HG02623 (cell line): ENCODE results near the gene KCTD1.

Experiments
- ATAC-seq: cut with Tn5 transposase; IDR thresholded peaks from one replicate; pipeline ENCODE4 v1.9.1; 2021; ENCODE audit warnings: moderate library complexity; ENCODE audit not compliant: unreplicated experiment

The KCTD1 gene

DNA sequence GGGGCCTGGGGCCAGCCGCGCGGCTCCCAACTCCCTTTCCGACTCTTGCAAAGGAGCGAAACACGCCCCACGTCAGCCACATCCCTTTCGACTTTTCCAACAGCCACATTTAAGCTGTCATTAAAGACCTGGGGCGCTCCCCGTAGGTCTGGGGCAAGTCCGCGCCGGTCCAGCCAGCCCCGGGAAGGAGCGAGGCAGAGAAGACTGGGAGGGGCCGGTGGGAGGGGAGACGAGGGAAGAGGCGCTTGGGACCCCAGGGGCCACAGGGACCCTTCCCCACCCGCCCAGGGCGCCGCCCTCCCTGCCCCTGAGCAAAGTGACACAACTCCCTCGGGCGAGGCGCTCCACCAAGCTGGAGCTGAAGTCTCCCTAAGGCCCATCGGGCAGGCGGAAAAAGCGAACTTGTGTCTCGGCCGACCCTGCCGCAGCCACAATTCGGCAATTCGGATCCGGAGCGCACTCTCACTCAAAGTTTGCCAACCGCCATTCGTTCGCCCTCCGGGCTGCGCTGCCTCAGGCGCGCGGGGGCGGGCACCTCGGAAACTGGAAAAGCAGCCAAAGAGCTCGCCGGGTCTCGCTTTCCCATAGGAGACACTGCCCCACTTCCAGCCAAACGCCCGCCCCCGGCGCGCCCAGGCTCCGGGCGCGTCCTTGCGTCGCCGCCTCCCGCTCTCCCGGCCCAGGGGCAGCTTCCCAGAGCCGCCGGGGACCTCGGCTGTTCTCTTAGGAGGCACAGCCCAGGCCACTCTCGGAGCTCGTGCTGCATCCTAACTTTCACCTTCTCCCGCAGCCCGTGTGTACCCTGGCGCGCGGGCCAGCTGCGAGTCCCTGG is 1.1 kb upstream of the KCTD1 start:
- no peak for ATAC-seq

DNA sequence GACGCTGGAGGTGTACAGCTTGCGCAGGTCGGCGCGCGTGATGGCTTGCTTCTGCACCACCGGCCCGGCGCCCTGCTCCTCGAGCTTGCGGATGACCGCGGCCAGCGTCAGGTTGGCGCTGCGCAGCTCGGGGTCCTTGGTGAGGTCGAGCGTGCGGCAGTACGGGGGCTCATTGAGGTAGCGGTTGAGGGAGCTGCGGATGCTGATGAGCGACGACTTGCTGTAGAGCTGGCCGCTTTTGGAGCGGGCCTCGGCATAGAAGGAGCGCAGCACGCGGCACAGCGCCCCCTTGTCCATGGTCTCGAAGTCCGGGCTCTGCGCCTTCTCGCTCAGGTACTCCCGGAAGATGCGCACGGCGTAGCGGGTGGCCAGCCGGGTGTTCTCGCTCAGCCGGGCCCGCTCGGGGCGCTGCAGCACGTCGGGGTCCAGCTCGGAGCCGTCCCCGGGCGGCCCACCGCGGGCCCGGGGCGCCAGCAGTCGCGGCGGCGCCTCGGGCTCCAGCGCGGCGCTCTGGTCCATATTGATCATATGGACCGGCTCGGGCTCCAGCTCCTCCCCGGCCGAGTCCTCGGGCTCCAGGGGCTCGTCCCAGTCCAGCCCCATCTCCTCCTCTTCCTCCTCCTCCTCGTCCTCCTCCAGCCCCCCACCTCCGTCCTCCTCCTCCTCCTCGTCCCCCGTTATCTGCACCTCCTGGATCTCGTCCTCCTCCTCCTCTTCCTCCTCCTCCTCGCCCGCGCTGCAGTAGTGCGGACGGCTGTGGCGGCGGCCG is 523 bp downstream of the KCTD1 start:
- ATAC-seq = peak; percentile 42

DNA sequence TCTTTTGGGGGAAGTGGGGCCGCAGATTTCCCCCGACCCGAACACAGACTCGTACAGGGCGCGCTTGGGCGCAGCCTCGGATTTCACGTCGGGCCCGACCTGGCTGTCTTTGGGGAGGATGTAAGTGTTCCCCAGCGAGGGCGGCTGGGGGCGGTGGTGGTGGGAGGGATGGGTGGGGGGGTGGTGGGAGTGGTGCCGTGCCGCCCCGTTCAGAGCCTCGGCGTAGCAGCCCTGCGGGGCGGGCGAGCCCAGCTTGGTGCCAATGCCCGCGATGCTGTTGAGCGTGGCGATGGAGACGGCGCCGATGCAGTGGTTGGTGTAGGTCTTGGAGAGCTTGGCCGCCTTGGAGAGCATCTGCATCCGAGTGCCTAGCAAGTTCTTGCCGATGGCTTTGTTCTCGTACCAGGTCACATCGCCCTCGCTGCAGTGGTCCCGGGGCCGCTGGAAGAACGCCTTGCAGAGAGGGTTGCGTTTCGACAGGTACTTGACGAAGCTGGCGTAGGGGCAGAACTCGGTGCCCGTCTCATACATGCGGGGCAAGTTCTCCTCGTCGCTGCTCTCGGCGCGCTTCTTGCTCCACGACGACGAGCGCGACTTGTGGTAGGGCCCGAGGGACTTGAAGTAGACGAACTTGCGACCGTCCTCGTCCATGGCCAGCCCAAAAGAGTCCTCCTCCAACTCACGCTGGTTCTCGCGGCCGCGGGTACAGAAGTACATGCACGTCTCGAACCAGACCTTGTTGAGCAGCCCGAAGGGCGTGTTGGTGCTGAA is 1.3 kb downstream of the KCTD1 start:
- ATAC-seq = no peak

DNA sequence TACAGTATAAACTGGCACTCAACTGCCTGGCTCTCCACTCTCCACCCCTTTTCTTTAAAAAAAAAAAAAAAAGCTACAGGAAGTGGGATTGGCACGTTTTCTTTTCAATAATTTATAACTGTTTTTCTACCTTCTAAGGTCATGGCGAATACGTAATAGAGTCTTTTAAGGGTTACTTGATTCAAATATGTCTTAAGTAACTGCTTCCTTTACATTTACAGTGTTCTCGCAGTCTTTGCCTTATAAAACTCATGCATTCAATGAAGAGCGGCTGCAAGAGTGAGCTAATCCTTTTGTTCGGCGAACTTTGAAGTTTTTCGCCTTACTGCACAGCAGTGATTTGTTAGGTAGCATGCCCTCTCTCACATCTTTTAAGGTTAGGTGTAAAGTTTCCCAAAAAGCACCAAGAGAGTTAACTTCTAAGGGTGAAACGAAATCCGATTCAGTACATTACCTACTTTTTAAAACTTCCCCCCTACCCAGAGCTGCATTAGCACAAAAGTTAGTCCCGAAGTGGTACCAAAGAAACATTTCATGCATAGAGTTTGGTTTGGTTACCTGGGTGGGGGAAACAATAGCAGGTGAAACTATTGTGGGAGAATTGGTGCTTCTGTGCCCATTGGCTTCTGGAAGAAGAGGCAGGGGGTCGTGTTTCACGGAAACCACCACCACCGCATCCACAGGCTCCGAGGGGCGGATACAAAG is 2.0 kb downstream of the KCTD1 start:
- no peak for ATAC-seq

DNA sequence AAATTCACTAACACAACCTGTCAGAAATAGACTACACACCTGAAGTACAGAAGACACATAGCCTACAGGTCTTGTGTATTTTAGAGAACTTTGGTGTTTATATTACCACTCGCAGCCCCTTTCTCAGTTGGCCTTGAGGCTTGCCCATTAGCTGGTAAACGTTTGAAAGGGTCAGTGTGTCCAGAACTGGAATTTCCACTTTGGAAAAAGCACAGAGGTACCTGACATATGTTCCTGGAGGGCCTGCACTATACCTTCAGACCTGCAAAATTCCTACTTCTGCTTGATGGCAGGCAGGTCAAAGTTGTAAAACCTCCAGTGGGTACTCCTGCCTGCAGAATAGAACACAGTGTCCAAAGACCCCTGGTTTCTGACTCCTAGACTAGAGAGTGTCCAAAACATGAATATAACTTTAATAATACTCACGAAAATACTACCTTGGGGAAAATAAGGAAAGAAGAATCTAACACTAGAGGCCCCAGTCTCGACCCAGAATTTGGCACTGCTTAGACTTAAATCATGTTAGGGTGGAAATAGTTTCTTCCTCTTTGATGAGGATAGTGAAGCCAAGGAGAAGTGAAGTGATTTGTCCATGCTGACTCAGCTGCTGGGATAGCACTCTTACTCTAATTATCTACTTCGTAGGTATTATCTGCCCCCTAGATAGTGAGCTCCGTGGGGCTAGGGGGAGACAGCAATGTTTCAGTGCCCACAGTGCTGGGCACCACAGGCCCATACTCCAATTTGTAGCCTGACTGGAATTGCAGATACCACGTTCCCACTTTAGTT is 2.8 kb downstream of the KCTD1 start:
- no peak for ATAC-seq

DNA sequence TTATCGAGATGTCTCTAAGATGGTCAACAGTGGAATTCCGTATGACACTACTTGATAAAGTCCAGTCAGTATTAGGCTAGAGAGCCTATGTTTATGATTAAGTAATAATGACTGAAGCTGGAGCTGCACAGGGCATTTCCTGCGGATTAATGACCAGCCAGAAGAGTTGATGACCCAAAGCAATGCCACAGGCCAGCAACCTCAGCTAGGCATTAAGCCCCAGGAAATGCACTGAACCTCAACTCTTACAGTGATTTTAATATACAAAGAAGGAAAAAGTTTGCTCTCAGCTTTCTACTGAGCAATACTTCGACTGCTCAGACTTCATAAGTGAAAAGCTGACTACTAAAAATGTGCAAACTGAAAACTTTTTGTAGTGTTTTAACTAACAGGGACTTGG is 3.9 kb downstream of the KCTD1 start:
- ATAC-seq = no peak

DNA sequence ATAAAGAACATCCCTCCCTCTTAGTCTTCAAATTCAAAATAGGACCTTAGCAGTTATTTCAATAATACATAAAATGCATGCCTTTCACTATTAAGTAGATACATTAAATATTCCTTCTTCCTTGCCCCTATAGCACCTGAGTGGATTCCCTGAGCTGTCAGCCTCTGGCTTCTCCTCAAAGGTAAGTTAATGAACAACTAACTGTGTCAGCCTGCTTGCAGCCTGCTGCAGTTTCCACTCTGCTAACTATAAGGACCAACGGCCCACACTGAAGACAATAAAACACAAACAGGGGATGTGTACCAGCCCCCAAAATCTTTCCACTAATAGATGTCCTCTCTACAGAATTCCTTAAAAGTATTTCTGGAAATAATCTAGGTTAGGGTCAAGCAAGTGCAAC is 5.0 kb downstream of the KCTD1 start:
- no peak for ATAC-seq

DNA sequence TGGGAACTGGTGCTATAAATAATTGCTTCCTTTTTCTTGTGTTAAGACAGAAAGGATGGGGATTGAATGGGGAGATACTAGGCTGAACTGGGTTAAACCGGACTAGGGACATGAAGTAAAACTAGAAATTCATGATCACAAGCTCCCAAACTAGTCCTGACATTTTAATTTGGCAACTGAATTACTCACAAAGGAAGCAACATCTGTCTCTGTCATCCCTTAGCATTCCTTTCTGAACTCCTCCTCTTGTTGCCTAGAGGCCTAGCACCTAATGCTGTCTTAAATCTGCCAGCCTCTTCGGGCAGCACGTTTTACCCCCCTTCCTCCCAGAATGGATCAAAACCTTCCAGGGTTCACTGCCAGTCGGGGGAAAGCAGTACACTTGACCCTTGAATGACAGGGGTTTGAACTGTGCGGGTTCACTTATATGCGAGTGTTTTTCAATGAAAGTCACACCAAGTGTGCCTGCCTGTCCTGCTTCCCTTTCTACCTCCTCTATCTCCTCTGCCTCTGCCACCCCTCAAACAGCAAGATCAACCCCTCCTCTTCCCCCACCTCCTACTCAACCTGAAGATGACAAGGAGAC is 8.2 kb downstream of the KCTD1 start:
- ATAC-seq = no peak

DNA sequence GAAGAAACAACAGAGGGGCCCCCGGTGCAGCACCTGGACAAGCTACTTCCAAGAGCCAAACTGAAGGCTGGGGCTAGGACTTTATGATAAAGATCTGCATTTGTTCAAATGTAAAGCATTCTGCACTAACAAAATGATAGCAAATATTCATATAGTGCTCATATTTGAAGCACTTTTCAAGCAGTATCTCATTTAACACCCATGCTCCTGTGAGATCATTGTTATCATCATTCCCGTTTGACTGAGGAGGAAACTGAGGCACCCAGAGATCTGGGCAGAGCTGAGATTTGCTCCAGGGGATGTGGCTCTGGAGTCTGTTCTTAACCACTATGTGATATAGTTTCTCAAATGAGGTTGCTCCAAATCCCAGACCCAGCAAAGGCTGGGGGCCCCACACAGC is 9.8 kb downstream of the KCTD1 start:
- no peak for ATAC-seq

DNA sequence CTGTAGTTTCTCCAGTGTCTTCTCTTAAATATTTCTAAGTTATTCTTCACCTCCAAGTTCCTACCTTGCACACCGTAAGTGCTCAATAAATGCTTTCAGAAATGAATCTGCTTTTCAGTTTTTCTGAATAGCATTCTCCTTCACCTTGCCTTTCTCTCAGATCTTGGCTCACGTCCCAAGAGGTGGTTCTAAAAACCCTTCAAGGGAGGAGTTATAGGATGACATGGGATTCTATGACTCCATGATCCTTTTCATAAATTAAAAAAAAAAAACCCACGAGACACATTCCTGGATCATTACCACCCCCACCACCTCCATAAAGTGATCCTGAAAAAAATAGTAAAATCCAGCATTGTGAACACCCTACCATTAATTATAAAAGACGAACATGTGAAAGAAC is 11.7 kb downstream of the KCTD1 start:
- no peak for ATAC-seq

DNA sequence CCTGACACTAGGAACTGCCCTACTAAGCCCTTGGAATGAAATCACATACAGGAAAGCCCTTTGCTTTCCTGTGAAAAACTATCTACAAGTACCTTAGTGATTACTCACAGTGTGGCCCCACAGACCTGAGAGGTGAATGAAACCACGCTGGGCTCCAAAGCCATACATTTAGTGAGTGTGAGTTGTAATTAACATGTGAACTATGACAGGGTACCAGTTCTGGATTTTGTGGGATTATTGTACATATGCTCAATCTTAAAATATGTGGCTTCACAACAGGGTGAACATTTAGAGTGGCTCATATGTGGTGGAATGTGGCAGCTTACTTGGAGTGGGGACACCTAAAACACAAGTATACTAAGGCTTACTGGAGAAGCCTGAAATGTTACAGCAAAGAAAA is 12.3 kb downstream of the KCTD1 start:
- ATAC-seq = no peak

DNA sequence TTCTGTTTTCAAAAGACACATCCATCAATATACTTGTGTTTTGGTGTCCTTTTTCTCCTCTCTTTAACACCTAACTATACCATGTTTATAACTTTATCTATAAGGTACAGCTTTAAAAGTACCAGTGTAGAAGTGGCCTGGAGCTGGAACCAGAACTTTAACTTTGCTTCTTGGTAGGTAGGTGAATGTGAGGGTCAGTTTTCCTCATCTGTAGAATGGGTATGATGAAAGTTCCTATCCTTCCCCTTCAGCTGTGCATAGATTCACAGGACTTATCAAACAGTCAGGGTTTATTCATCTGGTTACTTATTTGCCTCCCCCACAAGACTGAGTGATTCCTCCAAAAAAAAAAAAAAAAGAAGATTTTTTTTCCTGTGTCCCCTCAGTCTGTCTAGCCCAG is 12.7 kb downstream of the KCTD1 start:
- no peak for ATAC-seq

DNA sequence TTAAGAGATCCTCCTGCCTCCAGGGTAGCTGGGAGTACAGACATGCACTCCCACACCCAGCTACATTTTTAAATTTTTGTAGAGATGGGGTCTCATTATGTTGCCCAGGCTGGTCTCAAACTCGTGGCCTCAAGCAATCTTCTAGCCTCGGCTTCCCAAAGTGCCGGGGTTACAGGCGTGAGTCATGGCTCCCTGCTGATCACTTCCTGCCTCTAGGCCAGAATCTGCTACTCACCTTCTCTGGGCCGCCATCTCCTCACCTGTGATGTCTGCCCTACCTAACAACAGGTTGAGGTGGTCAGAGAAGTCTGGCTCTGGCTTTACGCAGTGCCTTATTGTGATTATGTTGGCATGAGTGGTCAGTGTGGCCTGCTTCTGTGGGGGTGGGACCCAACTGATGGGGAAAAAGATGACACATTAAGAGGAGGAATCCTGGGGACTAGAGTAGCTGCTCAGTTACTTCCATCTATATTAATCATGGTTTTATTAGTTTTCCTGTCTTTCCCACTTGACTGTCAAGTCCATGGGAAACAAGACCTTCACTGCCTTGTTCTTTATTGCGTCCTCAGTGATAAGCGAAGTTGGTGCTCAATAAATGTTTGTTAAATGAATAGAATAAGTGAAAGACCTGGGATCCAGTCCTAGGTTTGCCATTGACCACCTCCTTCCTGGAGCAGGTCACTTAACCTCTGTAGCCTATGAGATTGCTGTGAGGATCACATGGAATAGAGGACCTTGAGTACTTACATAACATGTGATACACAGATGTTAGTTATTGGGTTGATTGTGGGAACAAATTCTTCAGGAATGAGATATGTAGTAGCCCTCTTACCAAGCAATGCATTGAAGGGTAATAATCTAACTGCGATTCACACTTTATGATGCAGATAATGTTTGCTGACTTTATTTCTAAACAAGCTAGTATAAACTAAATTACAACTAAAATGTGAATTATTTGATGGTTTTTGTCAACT is 15.7 kb downstream of the KCTD1 start:
- no peak for ATAC-seq

DNA sequence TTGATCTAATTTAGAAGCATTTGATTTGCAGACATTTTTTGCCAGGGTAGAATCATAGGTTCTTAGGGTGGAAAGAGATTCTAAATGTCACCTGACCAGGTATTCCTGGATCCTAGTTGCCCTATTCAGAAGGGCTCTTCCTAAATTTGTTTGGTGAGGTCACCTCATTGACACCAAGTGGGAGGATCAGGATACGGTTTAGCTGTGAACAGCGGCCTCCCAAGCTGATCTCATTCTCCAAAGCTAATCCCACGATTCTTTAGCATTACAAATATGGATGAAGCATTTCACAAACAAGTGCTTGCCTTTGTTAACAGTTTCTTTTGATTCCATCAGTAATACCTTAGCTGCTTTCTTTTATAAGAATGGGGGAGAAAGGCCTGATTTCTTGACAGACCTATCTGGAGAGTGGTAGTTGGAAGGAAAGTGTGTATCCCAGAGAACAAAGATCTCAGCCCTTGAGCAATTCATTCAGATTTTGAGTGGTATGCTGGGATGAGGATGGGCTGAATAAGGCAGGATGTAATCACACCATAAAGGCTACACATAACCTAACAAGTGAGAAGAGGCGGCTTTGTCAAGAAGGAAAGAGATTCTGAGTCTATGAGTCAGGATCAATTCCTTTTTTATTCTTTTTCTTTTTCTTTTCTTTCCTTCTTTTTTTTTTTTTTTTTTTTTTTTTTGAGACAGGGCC is 16.6 kb downstream of the KCTD1 start:
- ATAC-seq = no peak

DNA sequence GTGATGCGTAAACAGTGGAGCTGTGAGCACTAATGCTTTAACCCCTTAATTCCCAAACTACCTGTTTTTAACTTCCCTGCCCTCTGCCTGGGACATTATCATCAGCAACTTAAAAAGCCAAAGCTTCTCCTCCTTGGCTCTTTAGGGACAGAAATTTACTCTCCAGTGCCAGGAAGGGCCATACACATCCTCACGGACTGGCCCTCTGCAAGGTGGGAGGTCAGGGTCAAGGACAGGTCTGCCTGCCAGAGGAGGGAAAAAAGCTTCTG is 21.5 kb downstream of the KCTD1 start:
- no peak for ATAC-seq

DNA sequence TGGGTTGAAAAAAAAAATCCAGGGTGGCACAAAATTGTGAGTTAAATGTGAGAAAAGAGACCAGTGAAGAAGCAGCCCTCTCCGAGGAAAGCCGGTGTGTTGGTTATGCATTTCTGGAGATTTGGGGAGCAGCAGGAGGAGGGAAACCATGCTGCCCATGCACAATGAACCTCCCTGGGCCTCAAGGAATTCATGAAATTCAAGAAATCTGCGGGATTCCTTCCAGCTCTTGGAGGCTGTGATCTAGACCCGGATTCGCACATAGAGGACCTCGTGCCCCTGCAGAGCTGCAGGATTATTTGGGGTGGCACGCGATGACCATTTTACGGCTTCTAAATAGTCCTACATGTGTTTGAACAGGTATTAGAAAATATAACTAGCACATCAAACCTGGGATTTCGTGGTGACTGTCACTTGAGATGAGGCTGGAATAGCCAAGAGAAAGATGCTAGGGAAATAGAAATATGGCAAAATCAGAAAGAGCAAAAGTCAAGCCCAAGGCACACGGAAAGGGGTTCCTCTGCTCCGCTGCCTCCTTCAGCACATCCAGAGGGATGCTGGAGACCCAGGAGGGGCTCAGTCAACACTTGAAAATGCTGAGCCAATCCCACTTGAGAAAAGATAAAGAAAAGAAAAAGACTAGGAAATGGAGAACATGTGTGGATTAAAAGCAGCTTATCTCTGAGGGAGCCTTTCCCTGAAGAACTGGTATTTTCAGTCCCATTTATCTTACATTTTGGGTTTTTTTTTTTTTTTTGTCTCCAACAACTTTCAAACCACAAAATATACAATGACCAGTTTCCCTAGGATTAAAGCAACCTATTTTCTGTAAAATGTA is 22.0 kb downstream of the KCTD1 start:
- no peak for ATAC-seq

DNA sequence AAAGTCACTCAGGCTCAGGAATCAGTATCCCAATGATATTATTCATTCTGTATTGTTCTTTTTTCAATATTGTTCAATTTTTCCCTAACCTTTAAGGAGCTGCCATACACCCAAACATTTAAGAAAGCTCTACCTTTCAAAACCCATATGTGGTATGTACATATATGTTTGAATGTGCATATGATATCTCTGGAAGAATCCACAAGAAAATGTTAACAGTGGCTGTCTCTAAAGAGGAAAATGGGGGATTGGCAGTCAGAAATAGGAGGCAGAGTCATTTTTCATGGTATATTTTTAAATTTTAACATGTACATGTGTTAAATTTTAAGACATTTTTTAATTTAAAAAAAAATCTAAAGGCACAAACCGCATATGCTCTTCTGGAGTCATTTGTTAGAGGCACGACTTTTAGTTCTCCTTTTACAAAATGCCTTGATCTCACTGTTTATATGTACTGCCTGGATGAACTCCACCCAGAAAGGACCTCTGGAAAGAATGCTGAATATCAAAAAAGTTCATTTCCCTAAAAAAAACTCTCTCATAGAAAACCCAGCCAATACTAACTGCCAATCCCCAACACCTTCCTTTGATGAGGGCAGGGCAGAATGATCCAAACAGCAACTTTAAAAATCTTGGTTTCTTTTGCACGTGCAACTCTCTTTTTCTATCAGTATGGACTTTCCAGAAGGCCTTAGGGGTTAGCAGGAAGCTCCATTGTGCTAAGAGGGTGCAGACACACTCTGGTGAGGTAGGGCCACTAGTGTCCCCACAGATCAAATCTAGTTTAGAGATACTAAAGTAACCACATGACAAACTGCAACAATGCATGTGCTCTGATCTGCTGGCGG is 23.6 kb downstream of the KCTD1 start:
- no peak for ATAC-seq
